SK-MEL-5 (cell line): ENCODE measurements around the gene MAP1A. TPM values are rescaled to one million over a fixed set of nuclear protein-coding genes. Genes with fewer than 3 reads are reported as not detected.

Experiments used
- DNase-seq: peaks from one replicate; pipeline ENCODE4 v3.0.0-alpha.2; 2016; ENCODE audit warnings: low read depth, low spot score
- in situ Hi-C: cut with HindIII; loops from 2 replicates; pipeline ENCODE4 v1.10.0; 2016; ENCODE audit warnings: low sequenced_read_pairs, high pct_unique_total_duplicates, low pct_unique_long_range_greater_than_20kb
- polyA plus RNA-seq, 2 experiments: library from polyadenylated mRNA; depleted of rRNA; stranded (reverse); fragments of >200 nt; gene quantifications; 2 replicates each; pipeline ENCODE4 v1.2.3, GENCODE V29; 2015
- total RNA-seq: library from RNA; depleted of rRNA; stranded (reverse); fragments of >200 nt; shearing (Covaris generic); gene quantifications from 2 replicates; pipeline ENCODE4 v1.2.3, GENCODE V29; 2014; rRNA removed

The MAP1A gene
- total RNA-seq = 0.87 and 0.90 TPM in 2 replicates
- 1.3 and 1.7 TPM in 2 replicates for polyA plus RNA-seq (2015; cell fraction: cytosol; rRNA removed)
- 0.62 and 1.1 TPM in 2 replicates for polyA plus RNA-seq (2015; cell fraction: nucleus; rRNA removed)

- in situ Hi-C loops = no loop called here
- no peak for DNase-seq
Observed at GRCh38 chr15:43517354-43518196, at the start of gene MAP1A. MAP1A (plus strand) TSS chr15:43517608; CDS start chr15:43521474, 3,866 bp downstream.

GRCh38 chr15:43469867-43470266 is 47.5 kb upstream of the MAP1A start:
- DNase-seq = no peak
- in situ Hi-C loops = no loop called here

- no peak for DNase-seq
- in situ Hi-C loops = no loop called here
Observed at GRCh38 chr15:43471975-43472374, 45.4 kb upstream of the MAP1A start.

GRCh38 chr15:43473885-43474284 is 43.5 kb upstream of the MAP1A start:
- DNase-seq = no peak
- in situ Hi-C loops = no loop called here

GRCh38 chr15:43483297-43484128 is 33.9 kb upstream of the MAP1A start:
- peak; percentile 50 for DNase-seq
- in situ Hi-C loops = no loop called here

- no peak for DNase-seq
- in situ Hi-C loops = no loop called here
Observed at GRCh38 chr15:43484455-43484854, 33.0 kb upstream of the MAP1A start.

GRCh38 chr15:43487271-43487895 is 30.0 kb upstream of the MAP1A start:
- in situ Hi-C loops = no loop called here

GRCh38 chr15:43488790-43489189 is 28.6 kb upstream of the MAP1A start:
- in situ Hi-C loops = no loop called here
- no peak for DNase-seq

More at GRCh38 chr15:43487271-43487895, 30.0 kb upstream of the MAP1A start:
- no peak for DNase-seq

- DNase-seq = no peak
- in situ Hi-C loops = no loop called here
Observed at GRCh38 chr15:43489191-43489590, 28.2 kb upstream of the MAP1A start.

GRCh38 chr15:43492266-43492665 is 25.1 kb upstream of the MAP1A start:
- in situ Hi-C loops = no loop called here
- no peak for DNase-seq

GRCh38 chr15:43492673-43493601 is 24.5 kb upstream of the MAP1A start, which contains the start of gene TP53BP1:
TP53BP1 (minus strand) TSS chr15:43493156; CDS start chr15:43493043, 113 bp downstream.
- in situ Hi-C loops = no loop called here
- peak; percentile 95 for DNase-seq

GRCh38 chr15:43493703-43494472 is 23.5 kb upstream of the MAP1A start:
- DNase-seq = no peak
- in situ Hi-C loops = no loop called here

GRCh38 chr15:43498990-43499389 is 18.4 kb upstream of the MAP1A start:
- peak; percentile 31 for DNase-seq
- in situ Hi-C loops = no loop called here

- in situ Hi-C loops = no loop called here
- no peak for DNase-seq
Observed at GRCh38 chr15:43499635-43500034, 17.8 kb upstream of the MAP1A start.

- in situ Hi-C loops = no loop called here
- DNase-seq = no peak
Observed at GRCh38 chr15:43505738-43506137, 11.7 kb upstream of the MAP1A start.

GRCh38 chr15:43508421-43508820 is 9.0 kb upstream of the MAP1A start:
- DNase-seq = no peak
- in situ Hi-C loops = no loop called here
